ENCODE data around the gene ID2. TPM values are rescaled to one million over a fixed set of nuclear protein-coding genes. Genes with fewer than 3 reads are reported as not detected.

The ID2 gene
- total RNA-seq, 1 donor: 168 TPM

- TF ChIP-seq CTCF (IDR thresholded peaks at IDR 0.05; ENCODE audit: extremely low read depth, low read depth, low read length): no peak
- no peaks in the 10 kb centered on the region for H4K20me1 ChIP-seq (ENCODE audit: insufficient read depth, low read length)
- peaks cover 11% of the 10 kb centered on the region for H3K4me1 ChIP-seq (ENCODE audit: insufficient read depth, low read length)
- no peak overlapping the region for H3K27ac ChIP-seq (ENCODE audit: low read depth, low read length)
- H3K4me2 ChIP-seq (ENCODE audit: insufficient read depth, low read length): no peak overlapping the region
- H3K4me3 ChIP-seq (ENCODE audit: insufficient read depth, low read length): no peak overlapping the region
- DNase-seq (ENCODE audit: insufficient read length, low spot score, missing footprints): no peak
- H3K79me2 ChIP-seq (ENCODE audit: insufficient read depth, low read length): no peaks in the 10 kb centered on the region
- no peaks in the 10 kb centered on the region for H3K9me3 ChIP-seq (ENCODE audit: low read depth, low read length)
- H3K27me3 ChIP-seq (ENCODE audit: insufficient read depth, low read length): no peaks in the 10 kb centered on the region
- no peaks in the 10 kb centered on the region for H3K36me3 ChIP-seq (ENCODE audit: insufficient read depth, low read length)
- H2AFZ ChIP-seq (ENCODE audit: low read length): no peak overlapping the region
Observed at GRCh38 chr2:8656811-8657210, 25.0 kb upstream of the ID2 start.

GRCh38 chr2:8657423-8658062 lies 24.3 kb upstream of the ID2 start:
- Histone ChIP-seq H3K79me2 (ENCODE audit: insufficient read depth, low read length) (no peaks in the 10 kb centered on the region), H3K36me3 (ENCODE audit: insufficient read depth, low read length) (no peaks in the 10 kb centered on the region), H3K4me3 (ENCODE audit: insufficient read depth, low read length) (no peak overlapping the region), H4K20me1 (ENCODE audit: insufficient read depth, low read length) (no peaks in the 10 kb centered on the region), H3K4me1 (ENCODE audit: insufficient read depth, low read length) (peaks cover 19% of the 10 kb centered on the region), H3K4me2 (ENCODE audit: insufficient read depth, low read length) (no peak overlapping the region), H3K27me3 (ENCODE audit: insufficient read depth, low read length) (no peaks in the 10 kb centered on the region), H3K27ac (ENCODE audit: low read depth, low read length) (no peak overlapping the region), H2AFZ (ENCODE audit: low read length) (no peak overlapping the region), H3K9me3 (ENCODE audit: low read depth, low read length) (no peaks in the 10 kb centered on the region)
- no peak for DNase-seq (ENCODE audit: insufficient read length, low spot score, missing footprints)
- no peak for TF ChIP-seq CTCF (IDR thresholded peaks at IDR 0.05; ENCODE audit: extremely low read depth, low read depth, low read length)

- no peak for TF ChIP-seq CTCF (IDR thresholded peaks at IDR 0.05; ENCODE audit: extremely low read depth, low read depth, low read length)
- Histone ChIP-seq H3K79me2 (ENCODE audit: insufficient read depth, low read length) (no peaks in the 10 kb centered on the region), H2AFZ (ENCODE audit: low read length) (no peak overlapping the region), H3K36me3 (ENCODE audit: insufficient read depth, low read length) (no peaks in the 10 kb centered on the region), H3K27ac (ENCODE audit: low read depth, low read length) (no peak overlapping the region), H4K20me1 (ENCODE audit: insufficient read depth, low read length) (no peaks in the 10 kb centered on the region), H3K4me3 (ENCODE audit: insufficient read depth, low read length) (no peak overlapping the region), H3K9me3 (ENCODE audit: low read depth, low read length) (no peaks in the 10 kb centered on the region), H3K27me3 (ENCODE audit: insufficient read depth, low read length) (no peaks in the 10 kb centered on the region), H3K4me2 (ENCODE audit: insufficient read depth, low read length) (no peak overlapping the region), H3K4me1 (ENCODE audit: insufficient read depth, low read length) (peaks cover 22% of the 10 kb centered on the region)
- no peak for DNase-seq (ENCODE audit: insufficient read length, low spot score, missing footprints)
Observed at GRCh38 chr2:8658064-8658862, 23.6 kb upstream of the ID2 start.

- no peaks in the 10 kb centered on the region for H3K79me2 ChIP-seq (ENCODE audit: insufficient read depth, low read length)
- H2AFZ ChIP-seq (ENCODE audit: low read length): no peak overlapping the region
- no peaks in the 10 kb centered on the region for H3K36me3 ChIP-seq (ENCODE audit: insufficient read depth, low read length)
- no peak overlapping the region for H3K27ac ChIP-seq (ENCODE audit: low read depth, low read length)
- TF ChIP-seq CTCF (IDR thresholded peaks at IDR 0.05; ENCODE audit: extremely low read depth, low read depth, low read length): no peak
- H3K9me3 ChIP-seq (ENCODE audit: low read depth, low read length): no peaks in the 10 kb centered on the region
- no peak overlapping the region for H3K4me3 ChIP-seq (ENCODE audit: insufficient read depth, low read length)
- DNase-seq (ENCODE audit: insufficient read length, low spot score, missing footprints): no peak
- H3K4me2 ChIP-seq (ENCODE audit: insufficient read depth, low read length): no peak overlapping the region
- no peaks in the 10 kb centered on the region for H3K27me3 ChIP-seq (ENCODE audit: insufficient read depth, low read length)
- H3K4me1 ChIP-seq (ENCODE audit: insufficient read depth, low read length): peaks cover 22% of the 10 kb centered on the region
- no peaks in the 10 kb centered on the region for H4K20me1 ChIP-seq (ENCODE audit: insufficient read depth, low read length)
Observed at GRCh38 chr2:8659092-8659734, 22.6 kb upstream of the ID2 start.
